Activated T-helper 17 cell treated with anti-CD3 and anti-CD28 coated beads, Interleukin-2, amount 50 U/mL, for 72 hours (primary cell): ENCODE results near the gene NPM1. TPM values are rescaled to one million over a fixed set of nuclear protein-coding genes. Genes with fewer than 3 reads are reported as not detected.
A peak's percentile ranks its signal among the peaks of the same experiment; 100 is the strongest.

Experiments used
- ATAC-seq: fragments of 150-1000 bp; cut with Tn5 transposase; replicated peaks from 2 replicates; pipeline ENCODE4 v1.10.0; 2021; ENCODE audit warnings: mild to moderate bottlenecking, moderate library complexity
- H3K27ac Mint-ChIP-seq: one replicate; pipeline ENCODE4 v1.8.0; 2022; ENCODE audit warnings: mixed read lengths
- H3K27me3 Mint-ChIP-seq: one replicate; pipeline ENCODE4 v1.8.0; 2022; ENCODE audit warnings: mixed read lengths
- H3K36me3 Mint-ChIP-seq: one replicate; pipeline ENCODE4 v1.8.0; 2022; ENCODE audit warnings: low read depth, mild to moderate bottlenecking, mixed read lengths
- H3K4me1 Mint-ChIP-seq: one replicate; pipeline ENCODE4 v1.8.0; 2022; ENCODE audit warnings: mixed read lengths
- H3K4me3 Mint-ChIP-seq: one replicate; pipeline ENCODE4 v1.8.0; 2022; ENCODE audit warnings: mild to moderate bottlenecking, mixed read lengths
- H3K9me3 Mint-ChIP-seq: one replicate; pipeline ENCODE4 v1.8.0; 2022; ENCODE audit warnings: mixed read lengths
- total RNA-seq, 2 donors: library from RNA; stranded (reverse); gene quantifications; one replicate each; pipeline ENCODE4 v1.2.3, GENCODE V29; 2022

Gene NPM1
- total RNA-seq, 2 donors from 2014 or later: 1,980 to 2,963 TPM

GRCh38 chr5:171425596-171426244, 38.1 kb downstream of the NPM1 start:
- H3K4me3 Mint-ChIP-seq: no peak overlapping the region
- peaks cover 4% of the 10 kb centered on the region for H3K27me3 Mint-ChIP-seq
- no peaks in the 10 kb centered on the region for H3K9me3 Mint-ChIP-seq
- no peak overlapping the region for H3K27ac Mint-ChIP-seq
- H3K36me3 Mint-ChIP-seq: no peaks in the 10 kb centered on the region
- no peak for ATAC-seq
- no peaks in the 10 kb centered on the region for H3K4me1 Mint-ChIP-seq

DNA sequence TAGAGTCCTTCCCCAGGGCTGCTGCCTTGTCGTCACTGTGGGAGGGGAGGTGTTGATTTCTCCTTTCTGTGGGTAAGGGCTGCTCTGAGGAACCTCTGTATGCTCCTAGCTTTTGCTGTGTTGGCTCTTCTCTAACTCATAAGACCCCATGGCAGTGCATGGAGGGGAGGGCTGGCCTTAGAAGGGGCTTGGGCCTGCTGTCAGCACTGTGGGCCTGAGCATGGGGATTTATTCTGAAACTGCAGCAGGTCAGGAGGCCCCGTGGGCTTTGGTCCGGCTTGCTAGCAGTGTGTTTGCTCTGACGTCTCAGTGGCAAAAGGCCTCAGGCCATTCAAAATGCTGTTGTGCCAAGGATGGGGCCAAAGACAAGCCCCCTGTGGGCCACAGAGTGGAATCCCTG, 38.6 kb downstream of the NPM1 start:
- no peaks in the 10 kb centered on the region for H3K9me3 Mint-ChIP-seq
- H3K27ac Mint-ChIP-seq: no peak overlapping the region
- H3K36me3 Mint-ChIP-seq: no peaks in the 10 kb centered on the region
- H3K4me1 Mint-ChIP-seq: no peaks in the 10 kb centered on the region
- ATAC-seq: no peak
- H3K27me3 Mint-ChIP-seq: no peaks in the 10 kb centered on the region
- no peak overlapping the region for H3K4me3 Mint-ChIP-seq

- H3K27ac Mint-ChIP-seq: no peak overlapping the region
- H3K36me3 Mint-ChIP-seq: no peaks in the 10 kb centered on the region
- no peaks in the 10 kb centered on the region for H3K27me3 Mint-ChIP-seq
- no peak overlapping the region for H3K4me3 Mint-ChIP-seq
- ATAC-seq: no peak
- no peaks in the 10 kb centered on the region for H3K9me3 Mint-ChIP-seq
- no peaks in the 10 kb centered on the region for H3K4me1 Mint-ChIP-seq
Observed at GRCh38 chr5:171426680-171427079, 39.0 kb downstream of the NPM1 start.

- Mint-ChIP-seq H3K27ac (no peak overlapping the region), H3K36me3 (no peaks in the 10 kb centered on the region), H3K9me3 (no peaks in the 10 kb centered on the region), H3K27me3 (no peaks in the 10 kb centered on the region), H3K4me3 (no peak overlapping the region), H3K4me1 (no peaks in the 10 kb centered on the region)
- ATAC-seq: no peak
Observed at GRCh38 chr5:171427318-171428167, 39.9 kb downstream of the NPM1 start.

DNA sequence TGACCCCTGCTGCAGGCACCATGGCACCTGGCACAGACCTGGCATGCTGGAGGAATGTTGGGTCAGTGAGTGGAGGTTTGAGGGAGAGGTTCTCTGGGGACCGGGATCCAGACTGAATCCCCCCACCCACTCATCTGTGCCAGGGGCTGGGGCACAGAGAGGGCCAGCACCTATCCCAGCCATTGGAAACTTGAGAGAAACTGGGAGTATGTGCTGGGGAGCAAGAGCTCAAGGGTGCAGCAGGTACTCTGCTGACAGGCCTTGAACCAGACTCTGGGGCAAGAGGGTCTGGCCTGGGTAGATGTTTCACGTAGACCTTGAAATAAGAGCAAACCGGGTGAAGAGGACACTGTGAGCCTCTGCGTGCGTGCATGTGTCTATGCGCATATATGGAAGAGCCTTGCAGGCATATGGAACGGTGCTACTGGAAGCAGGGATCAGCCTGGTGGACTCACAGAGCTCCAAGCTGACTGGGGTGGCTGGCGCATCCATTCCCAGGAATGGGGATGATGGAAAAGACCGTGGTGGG, 40.6 kb downstream of the NPM1 start:
- Mint-ChIP-seq H3K4me3 (no peak overlapping the region), H3K4me1 (no peaks in the 10 kb centered on the region), H3K27me3 (no peaks in the 10 kb centered on the region), H3K27ac (no peak overlapping the region), H3K9me3 (no peaks in the 10 kb centered on the region), H3K36me3 (no peaks in the 10 kb centered on the region)
- ATAC-seq: no peak

DNA sequence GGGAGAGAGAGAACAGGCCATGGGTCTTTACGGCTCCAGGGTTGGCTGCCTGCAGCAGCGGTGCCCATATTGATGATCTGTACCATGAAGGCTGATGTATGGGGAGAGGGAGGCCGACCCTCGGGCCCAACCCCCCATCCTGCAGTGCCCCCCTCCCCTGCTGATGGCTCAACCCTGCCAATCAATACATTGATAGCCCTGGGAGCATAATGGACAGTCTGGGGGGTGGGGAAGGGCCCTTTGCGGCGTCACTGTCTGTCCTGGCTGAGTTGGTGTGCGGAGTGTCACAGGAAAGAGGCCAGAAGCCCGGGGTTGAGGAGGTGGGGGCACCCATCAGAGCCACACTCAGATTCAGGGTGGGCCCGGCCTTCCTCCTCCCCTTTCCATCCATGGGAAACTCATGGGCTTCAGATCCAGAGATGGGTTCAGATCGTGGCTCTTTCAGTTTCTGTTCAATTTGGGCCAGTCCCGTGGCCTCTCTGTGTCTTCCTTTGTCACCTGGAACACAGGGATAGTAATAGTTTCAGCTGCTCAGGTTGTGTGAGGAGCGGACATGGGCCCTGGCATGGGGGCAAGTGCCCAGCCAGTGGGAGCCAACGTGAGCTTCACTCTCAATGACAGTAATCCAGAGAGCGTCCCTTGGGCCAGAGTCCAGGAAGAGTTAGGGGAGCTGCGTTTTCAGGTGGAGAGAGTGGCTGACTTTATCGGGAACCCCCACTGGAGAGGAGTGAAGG, 41.3 kb downstream of the NPM1 start:
- Mint-ChIP-seq H3K36me3 (no peaks in the 10 kb centered on the region), H3K27ac (no peak overlapping the region), H3K27me3 (no peaks in the 10 kb centered on the region), H3K9me3 (no peaks in the 10 kb centered on the region), H3K4me1 (no peaks in the 10 kb centered on the region), H3K4me3 (no peak overlapping the region)
- no peak for ATAC-seq

GRCh38 chr5:171429543-171429910, 41.9 kb downstream of the NPM1 start:
- Mint-ChIP-seq H3K27me3 (no peaks in the 10 kb centered on the region), H3K9me3 (no peaks in the 10 kb centered on the region), H3K27ac (no peak overlapping the region), H3K4me1 (no peaks in the 10 kb centered on the region), H3K4me3 (no peak overlapping the region), H3K36me3 (no peaks in the 10 kb centered on the region)
- no peak for ATAC-seq

- Mint-ChIP-seq H3K4me3 (no peak overlapping the region), H3K36me3 (no peaks in the 10 kb centered on the region), H3K27me3 (no peaks in the 10 kb centered on the region), H3K4me1 (no peaks in the 10 kb centered on the region), H3K27ac (no peak overlapping the region), H3K9me3 (no peaks in the 10 kb centered on the region)
- ATAC-seq: no peak
Observed at GRCh38 chr5:171431251-171431777, 43.7 kb downstream of the NPM1 start.

DNA sequence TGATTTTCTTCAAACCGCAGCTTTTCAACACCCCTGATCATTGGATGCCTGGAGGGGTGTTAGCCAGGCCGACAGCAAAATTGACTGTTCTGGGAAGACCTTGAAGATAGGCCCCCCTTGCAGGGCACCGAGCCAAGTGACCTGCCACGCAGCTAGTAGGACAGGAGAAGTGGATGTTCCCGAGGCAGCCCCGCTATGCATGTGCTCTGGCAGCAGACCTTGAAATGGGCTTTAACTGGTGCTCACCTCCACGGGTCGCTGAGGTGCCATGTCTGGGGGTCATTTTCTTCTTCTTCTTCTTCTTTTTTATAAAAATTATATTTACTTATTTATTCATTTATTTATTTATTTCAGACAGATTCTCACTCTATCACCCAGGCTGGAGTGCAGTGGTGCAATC, 44.4 kb downstream of the NPM1 start:
- no peak overlapping the region for H3K4me3 Mint-ChIP-seq
- no peaks in the 10 kb centered on the region for H3K27me3 Mint-ChIP-seq
- H3K4me1 Mint-ChIP-seq: no peaks in the 10 kb centered on the region
- no peaks in the 10 kb centered on the region for H3K9me3 Mint-ChIP-seq
- H3K27ac Mint-ChIP-seq: no peak overlapping the region
- no peak for ATAC-seq
- H3K36me3 Mint-ChIP-seq: no peaks in the 10 kb centered on the region

GRCh38 chr5:171432583-171433351, 45.1 kb downstream of the NPM1 start:
- no peaks in the 10 kb centered on the region for H3K36me3 Mint-ChIP-seq
- peak overlapping the region; percentile 59 for H3K27ac Mint-ChIP-seq
- H3K9me3 Mint-ChIP-seq: no peaks in the 10 kb centered on the region
- H3K4me3 Mint-ChIP-seq: no peak overlapping the region
- ATAC-seq: no peak
- no peaks in the 10 kb centered on the region for H3K4me1 Mint-ChIP-seq
- H3K27me3 Mint-ChIP-seq: no peaks in the 10 kb centered on the region

GRCh38 chr5:171433352-171433698, 45.7 kb downstream of the NPM1 start:
- no peak overlapping the region for H3K4me3 Mint-ChIP-seq
- no peaks in the 10 kb centered on the region for H3K4me1 Mint-ChIP-seq
- H3K27ac Mint-ChIP-seq: peak overlapping the region; percentile 59
- no peak for ATAC-seq
- no peaks in the 10 kb centered on the region for H3K36me3 Mint-ChIP-seq
- no peaks in the 10 kb centered on the region for H3K27me3 Mint-ChIP-seq
- no peaks in the 10 kb centered on the region for H3K9me3 Mint-ChIP-seq

DNA sequence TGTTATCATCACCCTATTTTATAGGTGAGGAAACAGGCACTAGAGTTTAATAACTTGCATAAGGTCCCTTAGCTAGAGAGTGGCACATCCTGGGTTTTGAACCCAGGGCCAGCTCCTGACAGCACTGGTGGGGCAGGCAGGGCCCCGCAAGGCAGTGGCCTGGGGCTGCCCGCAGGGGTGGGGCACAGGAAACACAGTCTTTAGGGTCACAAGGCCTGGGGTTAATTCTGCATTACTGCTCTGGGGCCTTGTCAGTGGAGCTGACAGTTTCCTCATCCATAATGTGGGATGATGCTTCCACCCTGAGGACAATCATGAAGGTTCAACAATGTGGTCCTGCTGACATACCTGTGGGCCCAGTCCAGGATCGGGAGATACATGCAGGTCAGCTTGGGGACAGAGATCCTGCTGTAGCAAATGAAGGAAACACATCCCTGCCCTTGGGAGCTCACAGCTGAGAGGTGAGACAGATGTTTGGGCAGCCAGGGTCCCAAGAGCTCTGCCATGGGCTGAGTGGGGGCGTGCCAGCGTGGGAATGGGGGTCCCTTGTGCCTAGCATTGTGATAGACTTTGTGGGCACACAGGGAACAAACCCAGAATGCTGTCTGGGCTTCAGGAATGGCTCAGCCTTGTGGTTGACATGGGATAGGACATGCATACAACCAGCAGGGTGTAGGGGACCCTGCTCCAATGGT, 46.5 kb downstream of the NPM1 start:
- Mint-ChIP-seq H3K27ac (no peak overlapping the region), H3K27me3 (no peaks in the 10 kb centered on the region)
- ATAC-seq: no peak

DNA sequence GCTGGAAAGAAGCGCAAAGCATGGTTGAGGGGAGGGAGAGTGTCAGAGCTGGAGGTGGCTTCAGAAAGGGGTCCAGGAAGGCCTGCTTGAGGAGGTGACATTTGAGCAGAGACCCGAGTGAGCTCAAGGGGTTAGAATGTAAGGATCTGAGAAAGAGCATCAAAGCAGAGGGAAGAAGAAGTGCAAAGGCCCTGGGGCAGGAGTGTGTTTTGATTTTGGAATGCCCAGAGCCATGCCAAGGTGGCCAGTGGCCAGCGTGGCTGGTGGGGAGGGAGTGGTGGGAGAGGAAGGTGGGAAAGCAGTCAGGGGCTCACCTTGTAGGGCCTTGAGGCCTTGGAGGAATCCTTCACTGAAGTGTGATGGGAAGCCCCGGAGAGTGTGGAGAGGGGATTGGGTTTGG, 47.2 kb downstream of the NPM1 start:
- H3K4me1 Mint-ChIP-seq: no peaks in the 10 kb centered on the region
- H3K9me3 Mint-ChIP-seq: no peaks in the 10 kb centered on the region
- no peaks in the 10 kb centered on the region for H3K36me3 Mint-ChIP-seq
- no peak overlapping the region for H3K27ac Mint-ChIP-seq
- H3K4me3 Mint-ChIP-seq: no peak overlapping the region
- no peak for ATAC-seq
- H3K27me3 Mint-ChIP-seq: no peaks in the 10 kb centered on the region

More for the DNA sequence above, 46.5 kb downstream of the NPM1 start:
- Mint-ChIP-seq H3K9me3 (no peaks in the 10 kb centered on the region), H3K36me3 (no peaks in the 10 kb centered on the region), H3K4me1 (no peaks in the 10 kb centered on the region), H3K4me3 (no peak overlapping the region)
